Nephron progenitor cell (in vitro differentiated cells): ENCODE data around the gene HERPUD1.
"Not testable (repeated sequence)": the region's sequence is repeated elsewhere in the genome, so short reads cannot be mapped to it uniquely, and the experiment has no call there.

Experiments used
- DNase-seq: peaks from one replicate; pipeline ENCODE4 v3.0.0; 2021
- H3K27ac Mint-ChIP-seq: 2 replicates; pipeline ENCODE4 v1.8.0; 2021; ENCODE audit warnings: mild to moderate bottlenecking, moderate library complexity, mixed read lengths
- H3K27me3 Mint-ChIP-seq: 2 replicates; pipeline ENCODE4 v1.8.0; 2021; ENCODE audit warnings: mild to moderate bottlenecking, low read depth, mixed read lengths; ENCODE audit not compliant: poor library complexity
- H3K36me3 Mint-ChIP-seq: 2 replicates; pipeline ENCODE4 v1.8.0; 2021; ENCODE audit warnings: low read depth, mixed read lengths
- H3K4me1 Mint-ChIP-seq: 2 replicates; pipeline ENCODE4 v1.8.0; 2021; ENCODE audit warnings: mixed read lengths
- H3K4me3 Mint-ChIP-seq: 2 replicates; pipeline ENCODE4 v1.8.0; 2021; ENCODE audit warnings: mild to moderate bottlenecking, moderate library complexity, mixed read lengths
- H3K9me3 Mint-ChIP-seq: 2 replicates; pipeline ENCODE4 v1.8.0; 2021; ENCODE audit warnings: mild to moderate bottlenecking, moderate library complexity, mixed read lengths
- CTCF ChIP-seq: fragments of 200-600 bp; sonication (generic); IDR thresholded peaks from 2 replicates; pipeline ENCODE4 v1.5.0; 2021; ENCODE audit warnings: antibody characterized with exemption

Gene HERPUD1

GRCh38 chr16:56971768-56972043 is 39.8 kb downstream of the HERPUD1 start:
- TF ChIP-seq CTCF: no peak
- Mint-ChIP-seq H3K9me3 (peaks cover 7% of the 10 kb centered on the region), H3K27me3 (peaks cover 34% of the 10 kb centered on the region), H3K36me3 (no peaks in the 10 kb centered on the region), H3K4me3 (no peak overlapping the region), H3K27ac (no peak overlapping the region), H3K4me1 (no peaks in the 10 kb centered on the region)
- no peak for DNase-seq

GRCh38 chr16:56972403-56973293 is 40.7 kb downstream of the HERPUD1 start:
- no peak for DNase-seq
- TF ChIP-seq CTCF: no peak
- no peaks in the 10 kb centered on the region for H3K4me1 Mint-ChIP-seq
- H3K27me3 Mint-ChIP-seq: peaks cover 34% of the 10 kb centered on the region
- no peak overlapping the region for H3K27ac Mint-ChIP-seq
- peaks cover 7% of the 10 kb centered on the region for H3K9me3 Mint-ChIP-seq
- no peak overlapping the region for H3K4me3 Mint-ChIP-seq
- H3K36me3 Mint-ChIP-seq: no peaks in the 10 kb centered on the region

- no peak for TF ChIP-seq CTCF
- Mint-ChIP-seq H3K27me3 (peaks cover 34% of the 10 kb centered on the region), H3K27ac (no peak overlapping the region), H3K9me3 (peaks cover 7% of the 10 kb centered on the region), H3K4me1 (no peaks in the 10 kb centered on the region), H3K4me3 (no peak overlapping the region), H3K36me3 (no peaks in the 10 kb centered on the region)
- DNase-seq: no peak
Observed at GRCh38 chr16:56973294-56973689, 41.4 kb downstream of the HERPUD1 start.

- H3K27me3 Mint-ChIP-seq: peaks cover 34% of the 10 kb centered on the region
- not testable (repeated sequence) for H3K4me3 Mint-ChIP-seq, H3K36me3 Mint-ChIP-seq, H3K9me3 Mint-ChIP-seq, H3K27ac Mint-ChIP-seq, H3K4me1 Mint-ChIP-seq, DNase-seq
Observed at GRCh38 chr16:56973899-56974298, 42.0 kb downstream of the HERPUD1 start.

GRCh38 chr16:56974549-56975300 is 42.8 kb downstream of the HERPUD1 start:
- H3K4me3 Mint-ChIP-seq: no peak overlapping the region
- no peaks in the 10 kb centered on the region for H3K4me1 Mint-ChIP-seq
- no peak overlapping the region for H3K27ac Mint-ChIP-seq
- DNase-seq: no peak
- H3K36me3 Mint-ChIP-seq: no peaks in the 10 kb centered on the region
- H3K27me3 Mint-ChIP-seq: peaks cover 28% of the 10 kb centered on the region
- no peak for TF ChIP-seq CTCF
- H3K9me3 Mint-ChIP-seq: peaks cover 7% of the 10 kb centered on the region

GRCh38 chr16:56975714-56976113 is 43.8 kb downstream of the HERPUD1 start:
- Mint-ChIP-seq H3K27ac (peak overlapping the region; percentile 3), H3K4me1 (no peaks in the 10 kb centered on the region), H3K9me3 (peaks cover 7% of the 10 kb centered on the region), H3K36me3 (no peaks in the 10 kb centered on the region), H3K27me3 (peaks cover 29% of the 10 kb centered on the region), H3K4me3 (no peak overlapping the region)
- no peak for TF ChIP-seq CTCF
- no peak for DNase-seq
